Cardiac septum (tissue), 1 donor: ENCODE measurements around the gene POTEI. TPM values are rescaled to one million over a fixed set of nuclear protein-coding genes. Genes with fewer than 3 reads are reported as not detected.
"Not testable (repeated sequence)": the region's sequence is repeated elsewhere in the genome, so short reads cannot be mapped to it uniquely, and the experiment has no call there.

Source experiments
- DNase-seq: peaks from one replicate; pipeline ENCODE4 v3.0.0-alpha.2; 2020; ENCODE audit warnings: low spot score
- intact Hi-C: fragments of 100-400 bp; cut with DNase I; formaldehyde crosslinking; loops from one replicate; pipeline ENCODE4 v1.14.0; 2022
- total RNA-seq: library from RNA; stranded (reverse); fragmentation: NEBNext Ultra II Directional; extraction: Animal tissue kit (Norgen Biotek cat#: 25700); gene quantifications from one replicate; pipeline ENCODE4 v1.2.1, GENCODE V29; 2021
- donor health status: DM: no; HTN: no; CAD: no.

The POTEI gene
- total RNA-seq, 1 donor from 2014 or later = not detected

DNA sequence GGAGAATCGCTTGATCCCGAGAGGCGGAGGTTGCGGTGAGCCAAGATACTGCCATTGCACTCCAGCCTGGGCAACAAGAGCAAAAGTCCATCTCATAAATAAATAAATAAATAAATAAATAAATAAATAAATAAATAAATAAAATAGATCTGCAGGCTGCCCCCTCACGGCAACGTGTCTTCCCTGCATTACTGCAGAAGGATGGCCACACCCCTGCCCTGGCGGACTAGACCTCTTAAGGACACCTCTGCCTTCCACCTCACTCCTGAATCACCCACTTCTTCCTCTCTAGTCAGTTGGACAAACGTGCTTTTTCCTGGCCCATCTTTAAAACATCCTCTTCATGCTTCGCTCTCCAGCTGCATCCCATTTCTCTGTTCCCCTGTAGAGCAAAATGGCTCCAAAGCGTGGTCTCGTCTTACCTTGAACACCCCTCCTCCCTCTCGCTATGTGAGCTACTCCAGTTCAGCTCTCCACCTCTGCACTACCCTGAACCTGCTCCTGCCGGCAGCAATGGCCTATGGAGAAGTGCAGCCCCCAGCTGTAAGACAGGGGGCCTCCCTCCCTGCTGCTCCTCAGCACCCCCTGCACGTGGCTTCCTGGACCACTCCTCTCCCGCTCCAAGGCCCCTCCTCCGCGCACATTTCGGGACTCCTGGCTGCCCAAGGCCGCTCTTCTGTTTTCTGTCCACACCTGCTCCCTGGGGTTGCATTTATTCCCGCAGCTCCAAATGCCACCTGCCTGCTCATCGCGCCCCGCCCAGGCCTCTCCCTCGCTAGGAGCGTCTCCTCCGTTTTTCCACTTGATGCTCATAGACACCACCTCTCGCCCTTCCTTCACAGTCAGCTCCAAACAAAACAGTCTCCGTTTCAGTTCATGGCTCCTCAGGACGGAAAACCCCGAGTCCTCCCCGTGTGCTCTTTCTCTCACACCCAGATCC, 1.9 kb upstream of the POTEI start:
- DNase-seq, intact Hi-C loops: not testable (repeated sequence)

DNA sequence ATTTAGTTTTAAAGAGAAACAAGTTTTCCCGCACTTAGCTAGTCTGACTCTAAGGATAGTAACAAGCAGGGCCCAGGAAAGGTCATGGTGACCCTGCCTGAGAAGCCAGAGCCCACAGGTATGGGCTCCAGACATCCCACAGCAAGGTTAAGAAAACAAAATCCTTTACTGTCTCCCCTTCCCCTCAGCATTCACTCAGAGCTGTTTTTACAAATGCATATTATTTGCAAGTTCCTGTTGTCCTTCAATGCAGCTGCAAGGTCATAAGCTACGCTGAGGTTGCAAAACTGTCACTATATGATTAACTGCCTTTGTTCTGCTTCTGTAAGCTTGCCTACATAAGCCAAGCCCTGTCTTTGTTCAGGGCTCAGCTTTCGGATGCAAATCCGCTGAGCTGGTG, 18.1 kb downstream of the POTEI start:
- intact Hi-C loops, DNase-seq: not testable (repeated sequence)

DNA sequence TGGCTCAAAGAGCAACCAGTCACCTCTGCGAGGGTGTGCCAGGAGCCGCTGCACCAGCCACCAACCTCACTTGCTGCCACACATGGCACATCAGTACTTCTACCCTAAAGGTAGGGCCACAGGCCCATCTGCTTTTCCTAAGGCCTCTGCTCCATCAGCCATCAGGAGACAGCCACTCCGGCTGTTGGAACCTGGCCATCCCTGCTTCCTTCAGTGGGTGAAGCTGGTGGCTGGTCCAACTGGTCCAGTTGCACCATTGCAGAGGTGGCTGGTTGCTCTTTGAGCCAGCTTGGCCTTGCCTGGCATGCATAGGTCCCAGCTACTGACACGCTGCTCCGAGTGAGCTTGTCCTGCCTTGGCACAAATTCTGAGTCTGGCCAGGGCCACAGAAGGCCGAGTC, 53.7 kb downstream of the POTEI start:
- DNase-seq = not testable (repeated sequence)

DNA sequence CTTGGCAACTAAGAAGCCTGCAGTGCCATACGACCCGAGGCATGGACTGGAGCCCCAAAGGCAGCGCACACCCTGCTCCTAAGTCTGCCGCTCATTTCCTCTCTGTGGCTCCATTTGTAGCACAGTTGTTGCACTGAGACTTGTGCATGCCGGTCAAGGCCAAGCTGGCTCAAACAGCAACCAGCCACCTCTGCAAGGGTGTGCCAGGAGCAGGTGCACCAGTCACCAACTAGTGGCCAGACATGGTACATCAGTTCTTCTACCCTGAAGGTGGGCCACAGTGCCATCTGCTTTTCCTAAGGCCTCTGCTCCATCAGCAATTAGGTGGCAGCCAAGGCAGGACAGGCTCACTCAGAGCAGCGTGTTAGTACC, 54.4 kb downstream of the POTEI start:
- DNase-seq, intact Hi-C loops: not testable (repeated sequence)

More for the DNA sequence above, 53.7 kb downstream of the POTEI start:
- intact Hi-C loops = not testable (repeated sequence)

DNA sequence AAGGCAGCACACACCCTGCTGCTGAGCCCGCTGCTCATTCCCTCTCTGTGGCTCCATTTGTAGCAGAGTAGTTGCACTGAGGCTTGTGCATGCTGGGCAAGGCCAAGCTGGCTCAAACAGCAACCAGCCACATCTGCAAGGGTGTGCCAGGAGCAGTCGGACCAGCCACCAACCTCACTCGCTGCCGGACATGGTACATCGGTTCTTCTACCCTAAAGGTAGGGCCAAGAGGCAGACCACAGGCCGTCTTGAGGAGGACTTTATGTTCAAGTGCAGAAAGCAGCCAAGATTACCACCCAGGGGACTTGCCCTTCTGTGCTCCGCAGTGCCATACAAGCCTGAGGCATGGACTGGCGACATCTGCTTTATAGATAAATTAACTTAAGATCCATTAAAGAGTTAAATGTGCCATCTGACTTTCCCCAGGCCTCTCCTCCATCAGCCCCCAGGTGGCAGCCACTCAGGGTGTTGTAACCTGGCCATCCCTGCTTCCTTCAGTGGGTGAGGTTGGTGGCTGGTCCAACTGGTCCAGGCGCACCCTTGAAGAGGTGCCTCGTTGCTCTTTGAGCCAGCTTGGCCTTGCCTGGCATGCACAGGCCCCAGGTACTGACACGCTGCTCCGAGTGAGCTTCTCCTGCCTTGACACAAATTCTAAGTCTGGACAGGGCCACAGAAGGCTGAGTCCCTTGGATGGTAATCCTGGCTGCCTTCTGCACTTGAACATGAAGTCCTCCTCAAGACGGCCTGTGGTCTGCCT, 55.0 kb downstream of the POTEI start:
- peak; percentile 67 for DNase-seq
- intact Hi-C loops = not testable (repeated sequence)

DNA sequence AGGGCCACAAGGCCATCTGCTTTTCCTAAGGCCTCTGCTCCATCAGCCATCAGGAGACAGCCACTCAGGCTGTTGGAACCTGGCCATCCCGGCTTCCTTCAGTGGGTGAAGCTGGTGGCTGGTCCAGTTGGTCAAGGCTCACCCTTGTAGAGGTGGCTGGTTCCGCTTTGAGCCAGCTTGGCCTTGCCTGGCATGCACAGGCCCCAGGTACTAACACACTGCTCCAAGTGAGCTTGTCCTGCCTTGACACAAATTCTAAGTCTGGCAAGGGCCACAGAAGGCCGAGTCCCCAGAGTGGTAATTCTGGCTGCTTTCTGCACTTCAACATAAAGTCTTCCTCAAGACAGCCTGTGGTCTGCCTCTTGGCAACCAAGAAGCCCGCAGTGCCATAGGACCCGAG, 56.2 kb downstream of the POTEI start:
- intact Hi-C loops, DNase-seq: not testable (repeated sequence)

DNA sequence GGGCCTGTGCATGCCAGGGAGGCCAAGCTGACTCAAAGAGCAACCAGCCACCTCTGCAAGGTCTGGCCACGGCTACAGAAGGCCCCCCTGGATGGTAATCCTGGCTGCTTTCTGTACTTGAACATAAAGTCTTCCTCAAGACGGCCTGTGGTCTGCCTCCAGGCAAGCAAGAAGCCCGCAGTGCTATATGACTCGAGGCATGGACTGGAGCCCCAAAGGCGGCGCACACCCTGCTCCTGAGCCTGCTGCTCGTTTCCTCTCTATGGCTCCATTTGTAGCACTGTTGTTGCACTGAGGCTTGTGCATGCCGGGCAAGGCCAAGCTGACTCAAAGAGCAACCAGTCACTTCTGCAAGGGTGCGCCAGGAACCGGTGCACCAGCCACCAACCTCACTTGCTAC, 57.3 kb downstream of the POTEI start:
- intact Hi-C loops = not testable (repeated sequence)

DNA sequence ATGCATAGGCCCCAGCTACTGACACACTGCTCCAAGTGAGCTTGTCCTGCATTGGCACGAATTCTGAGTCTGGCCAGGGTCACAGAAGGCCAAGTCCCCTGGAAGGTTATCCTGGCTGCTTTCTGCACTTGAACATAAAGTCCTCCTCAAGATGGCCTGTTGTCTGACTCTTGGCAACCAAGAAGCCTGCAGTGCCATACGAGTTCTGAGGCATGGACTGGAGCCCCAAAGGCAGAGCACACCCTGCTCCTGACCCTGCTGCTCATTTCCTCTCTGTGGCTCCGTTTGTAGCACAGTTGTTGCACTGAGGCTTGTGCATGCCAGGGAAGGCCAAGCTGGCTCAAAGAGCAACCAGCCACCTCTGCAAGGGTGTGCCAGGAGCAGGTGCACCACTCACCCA, 57.9 kb downstream of the POTEI start:
- peak; percentile 55 for DNase-seq
- intact Hi-C loops = not testable (repeated sequence)

More for the DNA sequence above, 57.3 kb downstream of the POTEI start:
- not testable (repeated sequence) for DNase-seq

DNA sequence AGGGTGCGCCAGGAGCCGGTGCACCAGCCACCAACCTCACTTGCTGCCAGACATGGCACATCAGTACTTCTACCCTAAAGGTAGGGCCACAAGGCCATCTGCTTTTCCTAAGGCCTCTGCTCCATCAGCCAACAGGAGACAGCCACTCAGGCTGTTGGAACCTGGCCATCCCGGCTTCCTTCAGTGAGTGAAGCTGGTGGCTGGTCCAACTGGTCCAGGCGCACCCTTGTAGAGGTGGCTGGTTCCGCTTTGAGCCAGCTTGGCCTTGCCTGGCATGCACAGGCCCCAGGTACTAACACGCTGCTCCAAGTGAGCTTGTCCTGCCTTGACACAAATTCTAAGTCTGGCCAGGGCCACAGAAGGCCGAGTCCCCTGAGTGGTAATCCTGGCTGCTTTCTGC, 58.8 kb downstream of the POTEI start:
- intact Hi-C loops = not testable (repeated sequence)
- DNase-seq = peak; percentile 59

DNA sequence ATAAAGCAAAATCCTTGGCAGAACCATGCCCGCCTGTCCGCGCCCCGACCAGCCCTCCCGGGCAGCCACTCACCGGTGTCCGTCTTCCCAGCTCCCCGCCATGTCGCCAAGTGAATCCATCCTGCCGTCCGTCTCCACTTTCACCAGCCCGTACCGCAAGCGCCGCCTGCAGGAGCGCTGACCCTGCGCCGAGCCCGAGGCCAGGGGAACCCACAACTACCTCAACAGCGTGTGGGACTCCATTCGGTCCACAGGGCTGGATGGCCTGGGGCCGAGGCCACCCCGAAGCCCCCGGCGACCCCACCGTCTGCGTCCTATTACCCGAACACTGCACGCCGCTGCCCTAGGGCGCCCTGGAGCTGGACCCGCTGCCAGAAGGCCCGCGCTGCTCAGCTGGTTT, 81.5 kb downstream of the POTEI start:
- intact Hi-C loops = not testable (repeated sequence)
- DNase-seq = peak; percentile 77

DNA sequence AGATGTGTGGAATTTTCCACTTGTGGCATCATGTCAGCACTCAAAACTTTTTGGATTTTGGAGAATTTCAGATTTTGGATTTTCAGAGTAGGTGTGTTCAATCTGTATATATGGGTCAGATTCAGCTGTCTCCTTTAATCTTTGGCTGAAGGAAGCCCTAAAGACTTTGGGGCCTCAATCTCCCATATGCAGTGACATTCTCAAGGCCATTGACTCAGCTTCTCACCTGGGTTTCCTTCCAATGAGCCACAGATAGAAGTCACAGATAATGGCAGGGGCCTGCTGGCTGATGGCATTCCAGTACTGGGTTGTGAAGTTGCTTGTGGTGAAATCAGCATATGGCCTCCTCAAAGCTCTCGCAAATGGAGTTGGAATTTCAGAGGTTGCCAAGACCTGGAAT, 90.3 kb downstream of the POTEI start:
- intact Hi-C loops, DNase-seq: not testable (repeated sequence)

DNA sequence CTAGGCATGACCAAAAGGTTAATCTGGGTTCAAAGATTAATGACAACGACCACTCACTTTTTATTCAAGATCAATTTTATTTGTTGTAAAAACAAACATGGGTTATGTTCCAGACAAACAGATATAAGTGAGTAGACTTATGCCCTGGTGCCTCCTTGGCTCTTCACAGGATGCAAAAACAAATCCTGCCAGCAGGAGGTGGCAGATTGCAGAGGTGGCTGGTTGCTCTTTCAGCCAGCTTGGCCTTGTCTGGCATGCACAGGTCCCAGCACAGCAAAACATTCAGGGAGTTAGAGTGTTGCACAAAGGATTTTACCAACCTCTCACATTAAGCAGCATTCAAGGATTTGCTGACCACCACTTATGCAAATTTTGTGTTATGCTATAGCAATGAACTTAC, 92.4 kb downstream of the POTEI start:
- DNase-seq, intact Hi-C loops: not testable (repeated sequence)

Other genes with a start within 250 kb of the POTEI start
- gene IMP4, start 166.4 kb downstream of the POTEI start, total RNA-seq = 60.7 TPM
- 13.4 TPM for gene PTPN18, start 153.3 kb downstream of the POTEI start, total RNA-seq
- gene CFC1B, start 11.9 kb upstream of the POTEI start, total RNA-seq = not detected
- not detected for gene CFC1, start 90.2 kb upstream of the POTEI start, total RNA-seq
- gene POTEJ, start 102.1 kb upstream of the POTEI start, total RNA-seq = not detected
- gene GPR148, start 219.7 kb upstream of the POTEI start, total RNA-seq = not detected
- not detected for gene AMER3, start 246.2 kb upstream of the POTEI start, total RNA-seq